HG03196 (cell line): Measurements from ENCODE around the gene KIAA0319L.

ENCODE experiments used
- ATAC-seq: cut with Tn5 transposase; IDR thresholded peaks from one replicate; pipeline ENCODE4 v1.9.1; 2021; ENCODE audit not compliant: unreplicated experiment

The KIAA0319L gene

DNA sequence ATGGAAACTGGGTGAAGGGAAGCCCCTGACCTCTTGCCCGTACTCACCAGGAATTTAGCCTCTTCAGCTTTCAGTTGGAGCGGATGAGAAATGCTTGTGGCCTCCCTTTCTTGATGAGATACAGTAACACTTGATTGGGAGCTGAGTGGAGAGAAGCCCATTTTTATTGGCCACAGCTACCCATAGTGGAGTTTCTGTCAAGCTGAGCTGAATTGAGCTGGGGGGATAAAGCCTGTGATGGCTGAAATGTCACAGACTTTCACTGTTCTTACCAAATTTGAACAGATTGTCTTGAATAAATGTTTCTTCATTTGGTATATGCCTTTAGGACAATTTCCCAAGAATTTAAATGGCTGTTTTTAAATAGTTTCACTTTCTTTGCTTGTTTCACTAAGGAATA, 162.8 kb downstream of the KIAA0319L start:
- ATAC-seq: no peak

DNA sequence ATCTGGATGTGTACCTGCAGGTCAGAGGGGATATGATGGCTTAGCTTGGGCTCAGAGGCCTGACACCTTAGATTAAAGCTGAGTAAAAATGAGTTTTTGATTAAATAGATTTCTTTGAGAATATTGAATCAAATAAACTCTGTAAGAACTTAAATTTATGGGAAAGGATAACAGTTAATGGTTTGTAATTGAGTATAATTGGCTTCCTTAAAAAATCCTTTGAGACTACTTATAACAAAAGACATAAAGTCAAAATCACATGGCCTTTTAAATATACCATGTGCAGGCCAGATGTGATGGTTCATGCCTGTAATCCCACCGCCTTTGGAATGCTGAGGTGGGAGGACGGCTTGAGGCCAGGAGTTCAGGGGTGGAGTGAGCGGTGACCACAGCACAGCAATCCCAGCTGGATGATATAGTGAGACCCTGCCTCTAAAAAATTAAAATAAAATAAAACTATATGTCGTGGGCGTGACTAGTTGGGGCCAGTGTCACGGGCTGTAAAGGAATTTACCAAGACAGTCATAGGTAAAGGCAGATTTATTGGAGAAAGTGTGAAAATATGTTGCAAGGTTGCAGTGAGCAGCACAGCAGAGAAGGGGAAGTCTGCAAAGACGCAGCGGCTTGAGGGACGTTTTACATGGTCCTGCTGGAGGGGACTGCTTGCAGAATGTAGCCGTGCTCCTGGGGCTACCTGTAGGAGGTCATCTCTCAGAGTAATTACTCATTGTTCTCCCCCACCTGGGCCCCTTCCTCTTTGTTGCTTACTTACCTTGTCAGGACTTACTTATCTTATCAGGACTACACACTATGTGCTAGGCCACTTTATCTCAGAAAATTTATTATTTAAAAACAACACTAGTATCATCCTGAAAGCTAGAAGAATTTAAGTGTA, 166.4 kb downstream of the KIAA0319L start:
- ATAC-seq: no peak

DNA sequence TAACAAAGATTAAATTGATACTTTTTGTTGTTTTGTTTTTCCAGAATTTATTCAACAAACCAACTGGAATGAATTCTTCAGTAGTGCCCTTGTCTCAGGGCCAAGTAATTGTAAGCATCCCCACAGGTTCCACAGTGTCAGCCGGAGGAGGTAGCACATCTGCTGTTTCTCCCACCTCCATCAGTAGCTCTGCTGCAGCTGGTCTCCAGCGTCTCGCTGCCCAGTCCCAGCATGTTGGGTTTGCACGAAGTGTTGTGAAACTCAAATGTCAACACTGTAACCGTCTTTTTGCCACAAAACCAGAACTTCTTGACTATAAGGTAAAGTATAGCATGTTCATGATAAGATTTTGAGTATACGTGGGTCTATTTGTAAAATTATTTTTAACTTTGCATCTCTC, 170.2 kb downstream of the KIAA0319L start:
- no peak for ATAC-seq

DNA sequence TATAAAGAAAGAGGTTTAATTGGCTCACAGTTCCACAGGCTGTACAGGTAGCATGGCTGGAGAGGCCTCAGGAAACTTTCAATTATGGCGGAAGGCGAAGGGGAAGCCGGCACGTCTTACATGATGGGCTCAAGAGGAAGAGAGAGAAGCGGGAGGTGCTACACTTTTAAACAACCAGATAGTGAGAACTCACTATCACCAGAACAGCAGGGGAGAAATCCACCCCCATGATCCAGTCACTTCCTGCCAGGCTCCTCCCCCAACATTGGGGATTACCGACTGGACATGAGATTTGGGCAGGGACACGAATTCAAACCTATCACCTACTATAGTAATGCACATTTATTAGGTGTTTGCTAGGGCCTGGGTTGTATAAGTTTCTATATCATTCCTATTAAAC, 170.9 kb downstream of the KIAA0319L start:
- ATAC-seq: no peak
